ENCODE measurements around the gene RPUSD1. TPM values are rescaled to one million over a fixed set of nuclear protein-coding genes. Genes with fewer than 3 reads are reported as not detected.
A peak's percentile ranks its signal among the peaks of the same experiment; 100 is the strongest.
"Not testable (repeated sequence)": the region's sequence is repeated elsewhere in the genome, so short reads cannot be mapped to it uniquely, and the experiment has no call there.

RPUSD1 gene, protein sequence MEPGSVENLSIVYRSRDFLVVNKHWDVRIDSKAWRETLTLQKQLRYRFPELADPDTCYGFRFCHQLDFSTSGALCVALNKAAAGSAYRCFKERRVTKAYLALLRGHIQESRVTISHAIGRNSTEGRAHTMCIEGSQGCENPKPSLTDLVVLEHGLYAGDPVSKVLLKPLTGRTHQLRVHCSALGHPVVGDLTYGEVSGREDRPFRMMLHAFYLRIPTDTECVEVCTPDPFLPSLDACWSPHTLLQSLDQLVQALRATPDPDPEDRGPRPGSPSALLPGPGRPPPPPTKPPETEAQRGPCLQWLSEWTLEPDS
- 10 to 100 TPM; 16.0 to 35.3 (median 34.5) TPM for total RNA-seq
- 12.4 TPM for total RNA-seq (2013)
- 11.3 to 69.4 (median 25.0) reads per million in 29 experiments for total RNA-seq

DNA sequence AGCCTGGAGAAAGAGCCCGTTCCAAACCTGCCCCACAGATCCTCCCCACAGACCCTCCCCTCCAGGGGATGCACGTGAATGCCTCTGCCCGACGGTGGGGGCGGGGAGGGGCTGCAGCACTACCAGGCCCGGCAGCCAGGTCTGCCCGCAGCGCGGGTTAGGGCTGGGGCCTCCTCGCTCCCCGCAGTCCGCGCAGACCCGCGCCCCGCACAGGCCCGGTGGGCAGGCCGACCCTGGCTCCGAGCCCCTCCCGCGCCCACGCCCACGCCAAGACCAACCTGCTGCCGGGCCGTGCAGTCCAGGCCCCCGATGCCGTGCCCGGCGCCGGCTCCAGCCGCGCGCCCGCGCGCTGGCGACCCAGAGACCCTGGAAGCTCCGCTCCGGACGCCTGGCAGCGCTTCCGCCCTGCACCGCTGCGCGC, at the start of gene RPUSD1:
Gene RPUSD1, minus strand, starts transcription at position 404 of the 421 bp plus-strand sequence. CDS start 644 bp downstream, outside the sequence.
- POLR2A ChIA-PET, result interaction anchor here in 1 of 2 donors (1.0 kb wide), 1 partner anchor 47 kb away, joined by 6 read pairs; the partner anchor contains the start of gene CIAO3
- peaks cover 5 to 37% of the 10 kb centered on the region in 2 experiments for H3K4me1 ChIP-seq (ENCODE audit: control insufficient read depth in 1 of 2, extremely low read depth in 1 of 2, insufficient read depth in 2 of 2, low read length in 2 of 2)
- H3K4me3 Mint-ChIP-seq, result peak within 1 kb of the TSS; percentile 83 to 85 (median 84)
- under 1% methylated on average over 44 of the region's 45 CpGs for WGBS (ENCODE audit: insufficient coverage)
- H3K4me1 Mint-ChIP-seq, result peaks cover 0 to 18% (median 8%) of the 10 kb centered on the region in 3 donors
- H3K27me3 ChIP-seq (replicated peaks in 1 of 2; ENCODE audit: control insufficient read depth in 2 of 2, extremely low read depth in 1 of 2, insufficient read depth in 2 of 2, low read length in 1 of 2), result peaks cover 0 to 5% of the 10 kb centered on the region in 2 experiments
- peaks cover 6% of the 10 kb centered on the region for H3K36me3 Mint-ChIP-seq
- no peaks in the 10 kb centered on the region for H3K27me3 Mint-ChIP-seq
- H3K27ac ChIP-seq (ENCODE audit: low read length), result peak within 1 kb of the TSS; percentile 12
- peak in 2 of 35 experiments; percentile 16 to 59 for DNase-seq
- peaks cover 9% of the 10 kb centered on the region in 2 donors for H3K36me3 ChIP-seq (ENCODE audit: control insufficient read depth in 2 of 2, extremely low read depth in 1 of 2, insufficient read depth in 1 of 2, low read length in 1 of 2)
- peak; percentile 10 to 34 (median 26) for ATAC-seq (replicated peaks in 1 of 4)
- peak within 1 kb of the TSS; percentile 69 to 90 for H3K4me3 ChIP-seq (ENCODE audit: control insufficient read depth in 1 of 2, extremely low read depth in 1 of 2, low read length in 1 of 2)
- CTCF ChIA-PET, result interaction anchor here in 1 of 2 donors (1.0 to 1.2 kb wide), 2 partner anchors 60 to 76 kb away, joined by 3 to 4 read pairs; no protein-coding TSS in a partner anchor
- no peaks in the 10 kb centered on the region for H3K9me3 ChIP-seq
- no peaks in the 10 kb centered on the region for H3K9me3 Mint-ChIP-seq
- H3K27ac Mint-ChIP-seq, result peak within 1 kb of the TSS; percentile 55 to 64

DNA sequence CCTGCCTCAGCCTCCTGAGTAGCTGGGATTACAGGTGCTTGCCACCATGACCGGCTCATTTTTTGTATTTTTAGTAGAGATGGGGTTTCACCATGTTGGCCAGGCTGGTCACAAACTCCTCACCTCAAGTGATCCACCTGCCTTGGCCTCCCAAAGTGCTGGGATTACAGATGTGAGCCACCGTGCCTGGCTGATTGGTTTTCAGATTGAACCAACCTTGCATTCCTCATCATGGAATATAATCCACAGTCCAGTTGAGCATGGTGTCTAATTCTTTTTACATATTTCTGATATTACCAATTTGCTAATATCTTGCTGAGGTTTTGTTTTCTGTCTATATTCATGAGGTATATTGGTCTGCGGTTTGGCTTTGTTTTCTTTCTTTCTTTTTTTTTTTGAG, 48.6 kb upstream of the RPUSD1 start:
- POLR2A ChIA-PET; H3K4me3 ChIP-seq (ENCODE audit: control insufficient read depth in 1 of 2, extremely low read depth in 1 of 2, low read length in 1 of 2); H3K9me3 ChIP-seq; H3K27me3 Mint-ChIP-seq; H3K4me1 ChIP-seq (ENCODE audit: control insufficient read depth in 1 of 2, extremely low read depth in 1 of 2, insufficient read depth in 2 of 2, low read length in 2 of 2); H3K27ac Mint-ChIP-seq; H3K4me3 Mint-ChIP-seq; H3K9me3 Mint-ChIP-seq; H3K4me1 Mint-ChIP-seq; H3K27ac ChIP-seq (ENCODE audit: low read length); CTCF ChIA-PET; DNase-seq; ATAC-seq (replicated peaks in 1 of 4); H3K36me3 ChIP-seq (ENCODE audit: control insufficient read depth in 2 of 2, extremely low read depth in 1 of 2, insufficient read depth in 1 of 2, low read length in 1 of 2); H3K36me3 Mint-ChIP-seq: not testable (repeated sequence)
- no CpG with 5 or more reads among the region's 3 CpGs for WGBS (ENCODE audit: insufficient coverage)
- peaks cover 0 to 31% of the 10 kb centered on the region in 2 experiments for H3K27me3 ChIP-seq (replicated peaks in 1 of 2; ENCODE audit: control insufficient read depth in 2 of 2, extremely low read depth in 1 of 2, insufficient read depth in 2 of 2, low read length in 1 of 2)

DNA sequence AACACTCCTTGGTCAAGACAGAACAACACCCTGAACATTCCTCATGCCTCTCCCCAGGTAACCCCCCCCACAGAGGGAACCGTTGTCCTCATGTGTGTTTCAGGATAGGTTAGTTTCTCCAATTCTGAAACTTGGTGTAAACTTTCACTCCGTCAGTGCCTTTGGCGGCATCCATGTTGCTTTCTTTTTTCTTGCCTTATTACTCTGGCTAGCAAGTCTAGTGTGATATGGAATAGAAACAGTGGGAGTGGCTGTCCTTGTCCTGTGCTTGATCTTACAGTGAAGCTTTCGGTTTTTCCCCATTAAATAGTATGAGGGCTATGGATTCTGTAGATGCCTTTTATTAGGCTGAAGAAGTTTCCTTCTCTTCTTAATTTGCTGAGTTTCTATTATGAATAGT, 48.0 kb upstream of the RPUSD1 start:
- DNase-seq, result no peak
- Histone ChIP-seq H3K36me3 (ENCODE audit: control insufficient read depth in 2 of 2, extremely low read depth in 1 of 2, insufficient read depth in 1 of 2, low read length in 1 of 2) (no peaks in the 10 kb centered on the region), H3K4me1 (ENCODE audit: control insufficient read depth in 1 of 2, extremely low read depth in 1 of 2, insufficient read depth in 2 of 2, low read length in 2 of 2) (no peaks in the 10 kb centered on the region), H3K27me3 (replicated peaks in 1 of 2; ENCODE audit: control insufficient read depth in 2 of 2, extremely low read depth in 1 of 2, insufficient read depth in 2 of 2, low read length in 1 of 2) (peaks cover 0 to 33% of the 10 kb centered on the region in 2 experiments), H3K9me3 (no peaks in the 10 kb centered on the region), H3K27ac (ENCODE audit: low read length) (no peak overlapping the region), H3K4me3 (ENCODE audit: control insufficient read depth in 1 of 2, extremely low read depth in 1 of 2, low read length in 1 of 2) (no peak overlapping the region)
- peaks cover 0 to 4% (median 0%) of the 10 kb centered on the region in 3 donors for H3K9me3 Mint-ChIP-seq
- POLR2A ChIA-PET, result no interaction called here
- no peak overlapping the region for H3K4me3 Mint-ChIP-seq
- no peak for ATAC-seq (replicated peaks in 1 of 4)
- 100% methylated on average over 2 of the region's 4 CpGs for WGBS (ENCODE audit: insufficient coverage)
- no peaks in the 10 kb centered on the region for H3K36me3 Mint-ChIP-seq
- H3K27me3 Mint-ChIP-seq, result peaks cover 4 to 5% of the 10 kb centered on the region in 2 donors
- H3K4me1 Mint-ChIP-seq, result no peaks in the 10 kb centered on the region
- CTCF ChIA-PET, result no interaction called here
- H3K27ac Mint-ChIP-seq, result no peak overlapping the region

DNA sequence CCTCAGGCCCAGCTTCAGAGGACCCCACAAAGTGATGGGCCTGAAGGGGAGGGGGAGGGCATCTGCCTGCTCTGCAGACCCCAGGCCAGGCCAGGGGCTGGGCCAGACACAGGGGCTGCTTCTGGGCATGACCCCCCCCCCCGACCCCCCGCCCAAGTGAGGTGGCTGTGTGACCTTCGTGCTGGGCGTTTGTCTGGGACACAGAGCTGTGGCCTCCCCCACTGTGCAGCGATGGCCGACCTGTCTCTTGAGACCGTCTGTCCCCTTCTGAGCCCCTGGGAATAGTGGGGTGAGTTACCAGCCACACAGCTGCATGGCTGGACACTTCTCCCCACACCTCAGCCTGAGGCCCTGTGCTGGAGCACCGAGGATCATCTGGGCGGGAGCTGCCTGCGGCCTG, 47.2 kb upstream of the RPUSD1 start:
- ChIA-PET POLR2A (no interaction called here), CTCF (no interaction called here)
- H3K4me1 ChIP-seq (ENCODE audit: control insufficient read depth in 1 of 2, extremely low read depth in 1 of 2, insufficient read depth in 2 of 2, low read length in 2 of 2), result no peaks in the 10 kb centered on the region
- 97% methylated on average over 4 of the region's 10 CpGs for WGBS (ENCODE audit: insufficient coverage)
- H3K27me3 ChIP-seq (replicated peaks in 1 of 2; ENCODE audit: control insufficient read depth in 2 of 2, extremely low read depth in 1 of 2, insufficient read depth in 2 of 2, low read length in 1 of 2), result peaks cover 0 to 35% of the 10 kb centered on the region in 2 experiments
- Mint-ChIP-seq H3K36me3 (no peaks in the 10 kb centered on the region), H3K27ac (no peak overlapping the region), H3K27me3 (peaks cover 4 to 7% of the 10 kb centered on the region in 2 donors), H3K4me1 (no peaks in the 10 kb centered on the region), H3K9me3 (peaks cover 0 to 4% (median 0%) of the 10 kb centered on the region in 3 donors), H3K4me3 (no peak overlapping the region)
- H3K36me3 ChIP-seq (ENCODE audit: control insufficient read depth in 2 of 2, extremely low read depth in 1 of 2, insufficient read depth in 1 of 2, low read length in 1 of 2), result no peaks in the 10 kb centered on the region
- ATAC-seq (replicated peaks in 1 of 4) (no peak), DNase-seq (no peak)
- no peaks in the 10 kb centered on the region for H3K9me3 ChIP-seq
- H3K4me3 ChIP-seq (ENCODE audit: control insufficient read depth in 1 of 2, extremely low read depth in 1 of 2, low read length in 1 of 2), result no peak overlapping the region
- no peak overlapping the region for H3K27ac ChIP-seq (ENCODE audit: low read length)

DNA sequence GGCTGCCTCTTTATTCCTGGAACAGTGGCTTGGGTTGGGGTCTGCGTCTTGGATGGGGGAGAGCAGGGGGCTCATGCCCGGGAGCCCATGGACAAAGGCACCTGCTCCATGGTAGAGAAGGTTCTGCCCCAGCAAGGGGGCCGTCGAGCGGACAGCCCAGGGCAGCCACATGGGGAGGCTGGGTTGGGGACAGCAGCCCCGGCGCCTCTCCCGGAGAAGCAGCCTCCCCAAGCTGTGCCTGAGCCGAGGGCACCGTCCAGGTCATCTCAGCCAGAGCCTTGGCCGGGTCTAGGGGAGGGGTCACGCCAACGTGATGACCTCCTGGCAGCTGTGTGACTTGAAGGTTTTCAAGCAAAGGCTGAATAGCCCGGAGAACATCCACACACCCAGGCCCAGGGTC, 45.2 kb upstream of the RPUSD1 start:
- H3K4me1 Mint-ChIP-seq, result no peaks in the 10 kb centered on the region
- POLR2A ChIA-PET, result no interaction called here
- CTCF ChIA-PET, result no interaction called here

DNA sequence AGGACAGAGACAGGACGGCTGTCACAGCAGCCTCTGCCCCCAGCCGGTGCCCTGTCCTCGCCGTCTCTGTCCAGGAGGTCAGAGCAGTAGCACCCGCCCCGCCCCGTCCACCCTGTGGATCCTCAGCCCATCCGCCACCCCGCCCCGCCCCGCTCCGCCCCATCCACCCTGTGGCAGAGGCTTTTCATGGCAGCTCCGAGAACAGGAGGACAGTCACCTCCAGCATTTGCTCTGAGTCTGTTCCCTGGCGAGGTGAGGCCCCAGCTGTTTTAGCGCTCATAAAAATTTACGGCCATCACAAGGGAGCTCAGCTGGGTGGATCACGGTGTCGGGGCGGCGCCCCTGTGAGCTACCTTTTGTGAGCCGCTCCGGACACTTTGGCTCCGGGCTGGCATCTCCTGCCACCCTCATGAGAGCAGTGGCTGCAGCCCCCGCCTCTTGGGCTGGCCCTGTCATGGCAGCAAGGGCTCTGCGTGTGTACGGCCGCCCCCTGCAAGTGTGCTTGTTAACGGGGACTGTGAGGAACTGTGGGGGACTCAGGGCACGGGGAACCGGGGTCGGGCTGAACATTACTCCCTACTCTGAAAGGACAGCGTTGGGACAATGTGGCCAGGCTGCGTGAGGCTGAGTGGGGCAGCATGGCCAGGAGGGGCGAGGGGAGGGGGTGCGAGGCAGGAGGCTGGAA, 44.6 kb upstream of the RPUSD1 start:
- peaks cover 0 to 4% (median 0%) of the 10 kb centered on the region in 3 donors for H3K9me3 Mint-ChIP-seq
- Histone ChIP-seq H3K27ac (ENCODE audit: low read length) (no peak overlapping the region), H3K4me3 (ENCODE audit: control insufficient read depth in 1 of 2, extremely low read depth in 1 of 2, low read length in 1 of 2) (no peak overlapping the region), H3K9me3 (no peaks in the 10 kb centered on the region), H3K27me3 (replicated peaks in 1 of 2; ENCODE audit: control insufficient read depth in 2 of 2, extremely low read depth in 1 of 2, insufficient read depth in 2 of 2, low read length in 1 of 2) (peaks cover 0 to 37% of the 10 kb centered on the region in 2 experiments), H3K36me3 (ENCODE audit: control insufficient read depth in 2 of 2, extremely low read depth in 1 of 2, insufficient read depth in 1 of 2, low read length in 1 of 2) (no peaks in the 10 kb centered on the region), H3K4me1 (ENCODE audit: control insufficient read depth in 1 of 2, extremely low read depth in 1 of 2, insufficient read depth in 2 of 2, low read length in 2 of 2) (no peaks in the 10 kb centered on the region)
- DNase-seq (no peak), ATAC-seq (replicated peaks in 1 of 4) (no peak)
- H3K36me3 Mint-ChIP-seq, result no peaks in the 10 kb centered on the region
- H3K4me3 Mint-ChIP-seq, result no peak overlapping the region
- peaks cover 0 to 16% of the 10 kb centered on the region in 2 donors for H3K27me3 Mint-ChIP-seq
- H3K4me1 Mint-ChIP-seq, result no peaks in the 10 kb centered on the region
- ChIA-PET CTCF (no interaction called here), POLR2A (no interaction called here)
- H3K27ac Mint-ChIP-seq, result no peak overlapping the region
- 88% methylated on average over 27 of the region's 35 CpGs for WGBS (ENCODE audit: insufficient coverage)

More for the DNA sequence above, 45.2 kb upstream of the RPUSD1 start:
- H3K36me3 Mint-ChIP-seq, result no peaks in the 10 kb centered on the region
- no peak overlapping the region for H3K27ac Mint-ChIP-seq
- peaks cover 0 to 4% (median 0%) of the 10 kb centered on the region in 3 donors for H3K9me3 Mint-ChIP-seq
- Histone ChIP-seq H3K9me3 (no peaks in the 10 kb centered on the region), H3K36me3 (ENCODE audit: control insufficient read depth in 2 of 2, extremely low read depth in 1 of 2, insufficient read depth in 1 of 2, low read length in 1 of 2) (no peaks in the 10 kb centered on the region), H3K4me3 (ENCODE audit: control insufficient read depth in 1 of 2, extremely low read depth in 1 of 2, low read length in 1 of 2) (no peak overlapping the region), H3K27ac (ENCODE audit: low read length) (no peak overlapping the region), H3K4me1 (ENCODE audit: control insufficient read depth in 1 of 2, extremely low read depth in 1 of 2, insufficient read depth in 2 of 2, low read length in 2 of 2) (no peaks in the 10 kb centered on the region), H3K27me3 (replicated peaks in 1 of 2; ENCODE audit: control insufficient read depth in 2 of 2, extremely low read depth in 1 of 2, insufficient read depth in 2 of 2, low read length in 1 of 2) (peaks cover 0 to 33% of the 10 kb centered on the region in 2 experiments)
- peaks cover 0 to 12% of the 10 kb centered on the region in 2 donors for H3K27me3 Mint-ChIP-seq
- ATAC-seq (replicated peaks in 1 of 4) (no peak), DNase-seq (no peak)
- no peak overlapping the region for H3K4me3 Mint-ChIP-seq
- 84% methylated on average over 11 of the region's 14 CpGs for WGBS (ENCODE audit: insufficient coverage)

All from T-cell (primary cell).